ENCODE measurements around the gene TOM1L2.

Gene TOM1L2

DNA sequence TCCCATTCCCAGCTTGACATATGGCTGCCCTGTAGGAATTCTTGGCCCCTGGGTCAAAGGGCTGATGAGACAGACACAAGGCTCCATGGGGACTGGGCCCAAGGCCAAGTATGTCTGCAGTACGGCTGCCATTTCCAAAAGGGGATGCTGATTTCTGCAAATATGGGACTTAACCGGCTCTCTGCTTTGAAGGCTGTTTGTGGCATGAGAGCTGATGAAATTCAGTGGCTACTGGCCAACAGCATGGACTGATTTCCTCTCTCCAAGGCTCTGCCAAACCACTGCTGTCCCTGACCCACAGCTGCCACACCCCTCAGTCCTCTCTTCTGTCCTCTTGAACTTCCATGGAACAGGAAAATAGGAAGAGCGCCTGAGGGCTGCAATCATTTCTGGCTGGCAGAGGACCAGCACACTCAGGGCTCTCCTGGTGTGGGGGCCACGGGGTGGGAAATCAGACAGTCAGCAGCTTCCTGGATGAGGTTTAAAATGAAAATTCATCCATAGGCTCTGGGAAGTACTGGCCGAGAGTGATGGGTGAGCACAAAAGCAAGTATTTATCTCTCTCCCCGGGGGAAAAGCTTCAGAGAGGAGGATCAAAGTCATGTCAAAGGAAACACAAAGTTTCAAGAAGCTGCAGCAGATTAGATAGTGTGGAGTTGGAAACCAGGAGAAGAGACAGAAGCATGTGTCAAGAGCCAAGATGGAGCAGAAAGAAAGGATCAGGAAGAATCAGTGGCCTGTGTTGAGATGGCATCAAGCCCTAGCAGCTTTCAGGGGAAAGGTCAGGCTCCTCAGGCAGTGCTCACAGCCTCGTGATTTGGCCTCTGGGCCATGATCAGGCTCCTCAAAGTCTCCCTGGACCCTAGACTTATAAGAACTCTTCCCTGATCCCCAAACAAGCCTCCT is 71.3 kb downstream of the TOM1L2 start:
- H2AFZ ChIP-seq (ENCODE audit: low read length, unreplicated experiment), result no peak overlapping the region
- peaks cover 5% of the 10 kb centered on the region; the same call in 1 of the 2 replicates for H3K36me3 ChIP-seq (ENCODE audit: insufficient read depth, low read length)

DNA sequence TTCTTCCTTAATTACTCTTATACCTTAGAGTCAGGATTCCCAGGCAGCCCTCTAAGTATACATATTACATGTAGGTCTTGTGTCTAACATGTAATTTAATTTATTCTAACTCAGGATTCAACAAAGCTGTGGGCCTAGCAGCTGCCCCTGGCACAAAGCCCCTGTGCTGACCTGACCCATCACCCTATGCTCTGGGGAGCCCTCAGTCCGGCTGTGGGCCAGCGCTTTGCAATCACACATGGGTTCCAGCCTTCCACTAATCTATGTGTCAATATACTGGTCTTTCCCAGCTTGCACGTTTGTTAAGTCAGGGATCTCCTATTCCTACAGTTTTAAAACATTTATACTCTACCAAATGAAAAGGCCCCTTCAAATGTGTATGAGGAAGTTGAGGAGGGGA is 72.7 kb downstream of the TOM1L2 start:
- H3K27ac ChIP-seq (ENCODE audit: low read depth, low read length), result no peak overlapping the region
- H3K4me3 ChIP-seq (ENCODE audit: low read depth, low read length), result no peak overlapping the region
- peaks cover 18% of the 10 kb centered on the region for H3K4me1 ChIP-seq (ENCODE audit: control insufficient read depth, insufficient read depth, low read length, unreplicated experiment)
- H2AFZ ChIP-seq (ENCODE audit: low read length, unreplicated experiment), result no peak overlapping the region
- peaks cover 5% of the 10 kb centered on the region; the same call in 1 of the 2 replicates for H3K36me3 ChIP-seq (ENCODE audit: insufficient read depth, low read length)
- H3K27me3 ChIP-seq (ENCODE audit: insufficient read depth, low read length), result no peaks in the 10 kb centered on the region
- H3K79me2 ChIP-seq (ENCODE audit: control insufficient read depth, insufficient read depth, low read length, unreplicated experiment), result no peaks in the 10 kb centered on the region

More for the DNA sequence above, 71.3 kb downstream of the TOM1L2 start:
- peak overlapping the region; percentile 53 for H3K27ac ChIP-seq (ENCODE audit: low read depth, low read length)
- H3K79me2 ChIP-seq (ENCODE audit: control insufficient read depth, insufficient read depth, low read length, unreplicated experiment), result no peaks in the 10 kb centered on the region
- H3K4me1 ChIP-seq (ENCODE audit: control insufficient read depth, insufficient read depth, low read length, unreplicated experiment), result peaks cover 18% of the 10 kb centered on the region
- no peaks in the 10 kb centered on the region for H3K27me3 ChIP-seq (ENCODE audit: insufficient read depth, low read length)
- 0 out of 2 replicates have a peak overlapping the region, but pooled peaks have one; percentile 30 for H3K4me3 ChIP-seq (ENCODE audit: low read depth, low read length)

DNA sequence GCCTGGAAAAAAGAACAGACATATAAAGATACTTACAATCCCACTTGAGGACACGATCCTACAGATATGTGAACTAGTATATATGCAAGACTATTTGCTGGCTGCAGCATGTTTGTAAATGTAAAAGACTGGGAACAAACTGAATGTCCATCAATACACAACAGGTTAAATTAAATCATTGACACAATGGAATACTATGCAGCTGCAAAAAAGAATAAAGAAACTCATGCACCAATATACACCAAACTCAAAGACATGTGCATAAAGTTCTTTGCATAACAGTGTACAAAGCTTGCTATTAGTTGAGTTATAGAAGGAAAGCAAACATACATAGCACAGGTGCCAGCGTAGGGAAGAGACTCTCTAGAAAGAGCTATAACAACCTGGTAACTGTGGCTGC is 73.5 kb downstream of the TOM1L2 start:
- Histone ChIP-seq H3K79me2 (ENCODE audit: control insufficient read depth, insufficient read depth, low read length, unreplicated experiment) (no peaks in the 10 kb centered on the region), H3K4me1 (ENCODE audit: control insufficient read depth, insufficient read depth, low read length, unreplicated experiment) (peaks cover 18% of the 10 kb centered on the region), H3K27me3 (ENCODE audit: insufficient read depth, low read length) (no peaks in the 10 kb centered on the region), H3K36me3 (ENCODE audit: insufficient read depth, low read length) (peaks cover 5% of the 10 kb centered on the region; the same call in 1 of the 2 replicates), H2AFZ (ENCODE audit: low read length, unreplicated experiment) (no peak overlapping the region), H3K4me3 (ENCODE audit: low read depth, low read length) (no peak overlapping the region), H3K27ac (ENCODE audit: low read depth, low read length) (no peak overlapping the region)

DNA sequence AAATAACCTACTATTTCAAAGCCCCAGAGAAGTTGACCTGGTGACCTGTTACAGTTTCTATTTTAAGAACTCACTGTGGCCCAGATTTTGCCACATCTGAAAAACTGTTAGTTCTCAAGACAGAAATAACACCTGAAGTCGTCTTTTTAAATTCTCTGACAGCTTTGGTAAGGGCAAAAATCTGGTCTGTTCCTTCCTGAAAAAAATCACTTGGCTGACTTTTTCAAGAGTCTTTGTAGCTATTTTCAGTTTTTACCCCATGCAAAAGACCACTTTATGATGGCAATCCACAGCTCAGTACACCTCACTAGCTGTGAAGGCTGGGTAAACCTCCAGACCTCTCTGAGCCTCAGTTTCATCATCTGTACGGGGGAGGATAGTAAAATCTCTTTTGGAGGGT is 74.8 kb downstream of the TOM1L2 start:
- Histone ChIP-seq H3K4me1 (ENCODE audit: control insufficient read depth, insufficient read depth, low read length, unreplicated experiment) (peaks cover 18% of the 10 kb centered on the region), H3K79me2 (ENCODE audit: control insufficient read depth, insufficient read depth, low read length, unreplicated experiment) (no peaks in the 10 kb centered on the region), H3K27me3 (ENCODE audit: insufficient read depth, low read length) (no peaks in the 10 kb centered on the region), H3K4me3 (ENCODE audit: low read depth, low read length) (no peak overlapping the region), H3K27ac (ENCODE audit: low read depth, low read length) (no peak overlapping the region), H3K36me3 (ENCODE audit: insufficient read depth, low read length) (peaks cover 10% of the 10 kb centered on the region; the same call in 1 of the 2 replicates), H2AFZ (ENCODE audit: low read length, unreplicated experiment) (no peak overlapping the region)

DNA sequence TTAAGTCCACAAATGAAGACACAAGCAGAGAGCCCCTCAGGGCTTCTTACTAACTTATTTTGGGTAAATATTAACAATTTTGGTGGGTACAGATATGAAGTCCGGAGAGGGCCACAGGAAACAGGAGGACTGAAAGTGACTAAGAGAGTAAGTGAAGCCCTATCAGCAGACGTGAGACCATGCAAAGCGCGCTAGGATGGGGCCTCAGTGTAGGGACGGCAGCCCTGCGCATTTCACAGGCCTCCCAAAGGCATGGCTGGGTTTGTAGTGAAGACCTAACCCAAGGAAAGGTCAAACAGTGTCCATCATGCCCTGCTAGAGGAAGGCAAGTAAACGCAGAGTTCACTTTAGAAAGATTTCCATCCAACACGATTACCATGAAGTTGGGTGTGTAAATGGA is 75.5 kb downstream of the TOM1L2 start:
- Histone ChIP-seq H3K27me3 (ENCODE audit: insufficient read depth, low read length) (no peaks in the 10 kb centered on the region), H3K4me3 (ENCODE audit: low read depth, low read length) (no peak overlapping the region), H2AFZ (ENCODE audit: low read length, unreplicated experiment) (no peak overlapping the region), H3K79me2 (ENCODE audit: control insufficient read depth, insufficient read depth, low read length, unreplicated experiment) (no peaks in the 10 kb centered on the region), H3K36me3 (ENCODE audit: insufficient read depth, low read length) (peaks cover 10% of the 10 kb centered on the region; the same call in 1 of the 2 replicates), H3K27ac (ENCODE audit: low read depth, low read length) (no peak overlapping the region), H3K4me1 (ENCODE audit: control insufficient read depth, insufficient read depth, low read length, unreplicated experiment) (peaks cover 18% of the 10 kb centered on the region)

DNA sequence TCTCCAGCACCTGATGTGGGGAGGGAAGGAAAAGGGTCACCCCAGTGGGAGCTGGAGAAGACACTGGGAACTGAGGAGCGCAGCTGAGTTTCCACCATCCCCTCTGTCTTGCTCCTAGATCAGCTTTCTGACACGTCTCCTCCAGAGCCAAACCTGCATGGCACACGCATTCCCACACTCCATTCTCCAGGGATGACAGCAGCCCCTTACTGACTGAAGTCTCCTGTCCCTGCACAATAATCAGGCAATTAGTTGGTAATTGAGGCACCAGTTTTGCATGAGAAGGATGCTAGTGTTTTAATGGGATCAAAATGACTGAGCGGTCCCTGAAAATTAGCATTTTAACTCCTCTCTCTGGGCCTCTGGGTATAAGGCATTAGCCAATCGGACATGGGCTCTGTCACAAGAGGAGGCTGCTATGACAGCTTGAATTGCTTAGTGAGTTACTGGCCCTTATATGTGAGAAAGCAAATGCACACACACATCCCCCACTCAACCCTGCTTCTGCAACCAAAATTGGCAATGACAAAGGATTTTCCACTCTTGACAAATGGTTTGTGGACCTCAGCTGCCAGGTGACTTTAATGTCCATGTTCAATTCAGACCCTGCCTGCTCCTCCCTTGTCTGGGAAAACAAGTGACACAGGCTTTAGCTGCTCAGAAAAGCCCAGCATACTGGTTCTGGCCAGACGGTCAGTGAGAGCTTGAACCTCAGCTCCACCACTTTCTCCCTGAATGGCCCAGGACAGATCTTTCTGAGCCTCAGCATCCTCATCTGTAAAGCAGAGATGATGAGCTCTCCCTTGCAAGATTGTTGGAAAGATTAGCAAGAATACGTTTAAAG is 78.2 kb downstream of the TOM1L2 start:
- H3K4me1 ChIP-seq (ENCODE audit: control insufficient read depth, insufficient read depth, low read length, unreplicated experiment), result no peaks in the 10 kb centered on the region

DNA sequence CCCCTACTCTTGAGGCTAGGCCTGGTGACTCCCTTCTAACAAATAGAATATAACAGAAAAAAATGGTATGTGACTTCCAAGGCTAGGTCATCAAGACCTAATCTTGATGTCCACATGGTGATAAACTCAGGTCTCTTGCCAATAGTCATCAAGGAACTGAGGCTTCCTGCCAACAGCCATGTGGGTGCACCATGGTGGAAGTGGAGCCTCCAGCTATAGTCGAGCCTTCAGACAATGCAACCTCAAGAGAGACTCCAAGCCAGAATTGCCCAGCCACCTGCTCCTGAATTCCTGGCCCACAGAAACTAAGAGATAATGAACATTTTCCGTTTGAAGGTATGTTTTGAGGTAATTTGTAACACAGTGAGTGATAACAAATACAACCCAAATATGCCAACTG is 79.5 kb downstream of the TOM1L2 start:
- Histone ChIP-seq H3K36me3 (ENCODE audit: insufficient read depth, low read length) (peaks cover 5% of the 10 kb centered on the region; the same call in 1 of the 2 replicates), H3K27me3 (ENCODE audit: insufficient read depth, low read length) (no peaks in the 10 kb centered on the region), H3K79me2 (ENCODE audit: control insufficient read depth, insufficient read depth, low read length, unreplicated experiment) (no peaks in the 10 kb centered on the region), H2AFZ (ENCODE audit: low read length, unreplicated experiment) (no peak overlapping the region), H3K4me1 (ENCODE audit: control insufficient read depth, insufficient read depth, low read length, unreplicated experiment) (no peaks in the 10 kb centered on the region), H3K27ac (ENCODE audit: low read depth, low read length) (no peak overlapping the region), H3K4me3 (ENCODE audit: low read depth, low read length) (no peak overlapping the region)

More for the DNA sequence above, 78.2 kb downstream of the TOM1L2 start:
- Histone ChIP-seq H3K27ac (ENCODE audit: low read depth, low read length) (no peak overlapping the region), H3K27me3 (ENCODE audit: insufficient read depth, low read length) (no peaks in the 10 kb centered on the region), H3K79me2 (ENCODE audit: control insufficient read depth, insufficient read depth, low read length, unreplicated experiment) (no peaks in the 10 kb centered on the region), H3K36me3 (ENCODE audit: insufficient read depth, low read length) (peaks cover 10% of the 10 kb centered on the region; the same call in 1 of the 2 replicates), H2AFZ (ENCODE audit: low read length, unreplicated experiment) (no peak overlapping the region), H3K4me3 (ENCODE audit: low read depth, low read length) (no peak overlapping the region)

DNA sequence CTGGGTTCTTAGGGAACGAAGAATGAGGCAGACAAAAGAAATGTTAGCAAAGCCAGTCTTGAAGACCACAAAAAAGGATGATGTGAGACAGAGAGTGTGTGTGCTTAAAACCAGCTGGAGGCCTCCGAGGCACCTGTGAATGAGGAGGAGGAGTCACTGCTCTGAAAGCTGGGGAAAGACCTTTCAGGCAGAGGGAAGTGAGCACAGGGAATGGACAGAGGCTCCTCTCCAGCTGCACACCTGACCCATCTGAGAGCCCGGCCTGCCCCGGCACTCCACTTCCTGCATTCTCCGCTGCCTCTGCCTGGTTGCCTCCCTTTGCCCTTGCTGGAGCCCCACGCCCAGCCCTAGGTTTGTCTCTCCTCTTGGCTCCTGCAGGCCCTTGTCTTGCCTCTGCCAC is 80.2 kb downstream of the TOM1L2 start:
- peaks cover 5% of the 10 kb centered on the region; the same call in 1 of the 2 replicates for H3K36me3 ChIP-seq (ENCODE audit: insufficient read depth, low read length)
- no peaks in the 10 kb centered on the region for H3K4me1 ChIP-seq (ENCODE audit: control insufficient read depth, insufficient read depth, low read length, unreplicated experiment)
- H3K4me3 ChIP-seq (ENCODE audit: low read depth, low read length), result no peak overlapping the region
- no peak overlapping the region for H2AFZ ChIP-seq (ENCODE audit: low read length, unreplicated experiment)
- H3K79me2 ChIP-seq (ENCODE audit: control insufficient read depth, insufficient read depth, low read length, unreplicated experiment), result no peaks in the 10 kb centered on the region
- no peaks in the 10 kb centered on the region for H3K27me3 ChIP-seq (ENCODE audit: insufficient read depth, low read length)
- H3K27ac ChIP-seq (ENCODE audit: low read depth, low read length), result no peak overlapping the region

DNA sequence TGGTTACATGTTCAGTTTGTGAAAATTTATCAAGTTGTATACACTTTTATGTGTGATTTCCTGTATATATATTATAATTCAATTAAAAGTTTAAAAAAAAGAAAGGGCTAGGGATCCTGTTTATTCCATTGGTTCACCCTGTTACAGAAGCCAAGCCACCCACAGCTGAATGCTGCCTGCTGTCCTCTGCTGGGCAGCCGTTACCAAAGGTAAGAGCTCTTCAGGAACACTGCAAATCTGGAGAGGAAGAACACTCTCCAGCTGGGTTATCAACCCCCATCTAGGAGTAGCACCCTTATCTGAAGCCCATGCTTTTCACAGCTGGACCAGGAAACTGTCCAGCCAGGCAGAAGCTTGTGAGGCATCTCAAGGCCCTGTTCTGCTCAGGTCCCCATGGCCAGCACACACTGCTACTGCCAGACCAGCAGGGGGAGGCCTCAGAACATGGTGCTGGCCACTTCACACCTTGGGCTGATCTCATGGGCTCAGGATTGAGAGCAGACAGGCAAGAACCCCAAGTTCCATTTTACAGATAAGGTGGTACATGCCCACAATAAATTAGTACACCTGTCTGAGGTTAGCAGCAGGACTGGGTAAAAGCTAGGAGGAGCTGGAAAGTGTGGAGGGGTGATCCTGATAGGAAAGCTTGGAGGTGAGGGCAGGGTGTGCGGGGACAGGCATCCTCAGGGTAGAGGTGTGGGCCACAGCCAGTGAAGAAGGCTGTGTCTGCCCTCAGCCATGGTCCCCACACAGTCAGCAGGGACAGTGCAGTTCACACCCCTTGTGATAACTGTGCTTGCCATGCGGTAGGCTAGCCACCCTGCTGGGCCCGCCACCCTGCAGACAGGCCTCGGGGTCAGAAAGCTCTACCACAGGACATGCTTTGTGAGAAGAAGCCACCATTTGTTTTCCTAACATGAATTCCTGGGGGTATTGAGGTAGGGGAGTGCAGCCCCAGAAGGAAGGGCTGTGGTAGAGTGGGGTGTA is 81.1 kb downstream of the TOM1L2 start:
- H3K4me1 ChIP-seq (ENCODE audit: control insufficient read depth, insufficient read depth, low read length, unreplicated experiment), result no peaks in the 10 kb centered on the region
- no peaks in the 10 kb centered on the region for H3K27me3 ChIP-seq (ENCODE audit: insufficient read depth, low read length)
- H3K27ac ChIP-seq (ENCODE audit: low read depth, low read length), result no peak overlapping the region
- H3K79me2 ChIP-seq (ENCODE audit: control insufficient read depth, insufficient read depth, low read length, unreplicated experiment), result no peaks in the 10 kb centered on the region
- H3K4me3 ChIP-seq (ENCODE audit: low read depth, low read length), result no peak overlapping the region
- peaks cover 5% of the 10 kb centered on the region; the same call in 1 of the 2 replicates for H3K36me3 ChIP-seq (ENCODE audit: insufficient read depth, low read length)
- H2AFZ ChIP-seq (ENCODE audit: low read length, unreplicated experiment), result no peak overlapping the region

DNA sequence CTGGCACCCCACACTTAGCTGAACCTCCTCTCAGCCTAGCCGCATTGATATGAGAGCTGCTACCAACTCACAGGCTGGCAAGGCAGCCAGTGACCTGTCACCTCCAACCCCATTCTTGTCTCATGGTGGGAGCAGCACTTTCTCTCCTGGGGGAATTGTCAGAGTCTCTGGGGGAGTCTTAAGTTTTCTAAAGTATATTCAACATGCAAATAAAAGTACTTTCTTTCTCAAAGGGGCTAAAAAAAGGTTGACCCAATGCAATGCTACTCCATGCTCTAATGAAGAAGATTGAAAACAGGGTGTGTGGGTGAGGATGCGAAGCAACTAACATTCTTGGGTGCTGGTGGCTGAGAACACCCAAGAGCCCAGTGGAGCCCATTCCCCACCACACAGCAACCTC is 82.3 kb downstream of the TOM1L2 start:
- Histone ChIP-seq H3K79me2 (ENCODE audit: control insufficient read depth, insufficient read depth, low read length, unreplicated experiment) (no peaks in the 10 kb centered on the region), H3K27me3 (ENCODE audit: insufficient read depth, low read length) (no peaks in the 10 kb centered on the region), H2AFZ (ENCODE audit: low read length, unreplicated experiment) (no peak overlapping the region), H3K4me3 (ENCODE audit: low read depth, low read length) (no peak overlapping the region), H3K27ac (ENCODE audit: low read depth, low read length) (no peak overlapping the region), H3K4me1 (ENCODE audit: control insufficient read depth, insufficient read depth, low read length, unreplicated experiment) (no peaks in the 10 kb centered on the region), H3K36me3 (ENCODE audit: insufficient read depth, low read length) (peaks cover 5% of the 10 kb centered on the region; the same call in 1 of the 2 replicates)

All from ACC112 (cell line).